HuH-7.5 (cell line): ENCODE results near the gene AMBRA1.

Experiments used
- DNase-seq: peaks from one replicate; pipeline ENCODE4 v3.0.0; 2011; ENCODE audit warnings: low spot score

AMBRA1 gene

GRCh38 chr11:46393759-46394158, 200.1 kb downstream of the AMBRA1 start:
- DNase-seq, result no peak

GRCh38 chr11:46393231-46393616, 200.6 kb downstream of the AMBRA1 start:
- DNase-seq, result no peak

GRCh38 chr11:46392421-46393230, 201.2 kb downstream of the AMBRA1 start:
- DNase-seq, result peak; percentile 97

- peak; percentile 91 for DNase-seq
Observed at GRCh38 chr11:46391578-46392420, 202.0 kb downstream of the AMBRA1 start, which contains the start of gene CHRM4. CHRM4 (minus strand) TSS chr11:46391776; CDS start chr11:46386557, 5,219 bp downstream.

- DNase-seq, result no peak
Observed at GRCh38 chr11:46391186-46391577, 202.6 kb downstream of the AMBRA1 start.

GRCh38 chr11:46390331-46391171, 203.3 kb downstream of the AMBRA1 start:
- no peak for DNase-seq

- DNase-seq, result peak; percentile 97
Observed at GRCh38 chr11:46389450-46390330, 204.1 kb downstream of the AMBRA1 start.

- DNase-seq, result no peak
Observed at GRCh38 chr11:46388619-46389449, 205.0 kb downstream of the AMBRA1 start.

- no peak for DNase-seq
Observed at GRCh38 chr11:46387919-46388618, 205.8 kb downstream of the AMBRA1 start.

GRCh38 chr11:46387456-46387855, 206.4 kb downstream of the AMBRA1 start:
- DNase-seq, result no peak

- no peak for DNase-seq
Observed at GRCh38 chr11:46386674-46387073, 207.1 kb downstream of the AMBRA1 start.

GRCh38 chr11:46386005-46386578, 207.7 kb downstream of the AMBRA1 start:
- no peak for DNase-seq

- DNase-seq, result no peak
Observed at GRCh38 chr11:46385169-46386004, 208.4 kb downstream of the AMBRA1 start.

- DNase-seq, result no peak
Observed at GRCh38 chr11:46383974-46384701, 209.7 kb downstream of the AMBRA1 start.

- DNase-seq, result no peak
Observed at GRCh38 chr11:46383404-46383758, 210.4 kb downstream of the AMBRA1 start.

GRCh38 chr11:46382646-46383403, 211.0 kb downstream of the AMBRA1 start:
- peak; percentile 94 for DNase-seq
